IMR-90 (cell line): ENCODE results near the gene IPO7. TPM values are rescaled to one million over a fixed set of nuclear protein-coding genes. Genes with fewer than 3 reads are reported as not detected.
A peak's percentile ranks its signal among the peaks of the same experiment; 100 is the strongest.

ENCODE experiments used
- ATAC-seq: fragments of 200-7000 bp; cut with Tn5 transposase; 2 replicates; pipeline ENCODE4 v1.9.1; 2020; ENCODE audit warnings: low read depth, mild to moderate bottlenecking, moderate library complexity
- BruUV-seq: library from RNA; stranded (reverse); fragments of 400-500 nt; replicated peaks from 2 replicates; lab custom pipeline; 2021; lab: Mats Ljungman, UMichigan
- CTCF ChIA-PET: fragments of 300-600 bp; formaldehyde crosslinking; extraction: SDS; loops from one replicate; lab custom pipeline; 2021; ENCODE audit warnings: antibody characterized with exemption; lab: Yijun Ruan, JAX
- POLR2A ChIA-PET: fragments of 300-600 bp; sonication (Branson Sonifier 250); formaldehyde crosslinking; loops from one replicate; lab custom pipeline; 2022; ENCODE audit warnings: antibody characterized with exemption; ENCODE audit not compliant: unreplicated experiment; lab: Charles Lee
- DNase-seq: peaks from one replicate; pipeline ENCODE4 v3.0.0; 2013
- H2AFZ ChIP-seq: replicated peaks from 2 replicates; pipeline ENCODE3; 2013; ENCODE audit warnings: low read length, mild to moderate bottlenecking; ENCODE audit not compliant: poor library complexity
- H2AK5ac ChIP-seq: 2 replicates; pipeline ENCODE4 v1.6.1; 2013; ENCODE audit warnings: low read depth, low read length, inconsistent platforms
- H2AK9ac ChIP-seq: replicated peaks from 2 replicates; pipeline ENCODE3; 2013; ENCODE audit warnings: mild to moderate bottlenecking, low read depth, low read length, moderate library complexity; ENCODE audit not compliant: poor library complexity
- H2BK120ac ChIP-seq: 2 replicates; pipeline ENCODE4 v1.6.1; 2013; ENCODE audit warnings: low read depth, low read length, inconsistent platforms
- H2BK15ac ChIP-seq: 3 replicates; pipeline ENCODE4 v1.6.1; 2013; ENCODE audit warnings: low read depth, low read length, inconsistent platforms
- H2BK20ac ChIP-seq: 2 replicates; pipeline ENCODE4 v1.6.1; 2013; ENCODE audit warnings: low read depth, mild to moderate bottlenecking, inconsistent platforms, low read length, moderate library complexity
- H2BK5ac ChIP-seq: 2 replicates; pipeline ENCODE4 v1.6.1; 2013; ENCODE audit warnings: mild to moderate bottlenecking, low read depth, low read length, inconsistent platforms; ENCODE audit not compliant: poor library complexity, severe bottlenecking
- H3K14ac ChIP-seq: replicated peaks from 2 replicates; pipeline ENCODE4 v1.6.1; 2013; ENCODE audit warnings: low read depth, low read length, inconsistent platforms
- H3K18ac ChIP-seq: 2 replicates; pipeline ENCODE4 v1.6.1; 2013; ENCODE audit warnings: low read depth, low read length, control low read depth
- H3K23ac ChIP-seq: 2 replicates; pipeline ENCODE4 v1.6.1; 2013; ENCODE audit warnings: low read depth, low read length, inconsistent platforms
- H3K27ac ChIP-seq: 2 replicates; pipeline ENCODE4 v1.5.1; 2013; ENCODE audit warnings: mild to moderate bottlenecking, control low read depth, low read length; ENCODE audit not compliant: insufficient read depth
- H3K27me3 ChIP-seq: 2 replicates; pipeline ENCODE4 v1.6.1; 2013; ENCODE audit warnings: low read length; ENCODE audit not compliant: control insufficient read depth, insufficient read depth
- H3K36me3 ChIP-seq: 2 replicates; pipeline ENCODE4 v1.6.1; 2013; ENCODE audit warnings: low read length, mixed read lengths; ENCODE audit not compliant: control insufficient read depth, insufficient read depth
- H3K4ac ChIP-seq: 2 replicates; pipeline ENCODE4 v1.6.1; 2013; ENCODE audit warnings: low read depth, low read length, inconsistent platforms
- H3K4me1 ChIP-seq: 2 replicates; pipeline ENCODE4 v1.6.1; 2013; ENCODE audit warnings: low read length, mixed read lengths; ENCODE audit not compliant: control insufficient read depth, insufficient read depth
- H3K4me2 ChIP-seq: 2 replicates; pipeline ENCODE4 v1.6.1; 2013; ENCODE audit warnings: low read depth, mild to moderate bottlenecking, control low read depth, low read length, moderate library complexity
- H3K4me3 ChIP-seq: 2 replicates; pipeline ENCODE4 v1.5.1; 2013; ENCODE audit warnings: low read depth, mild to moderate bottlenecking, control low read depth, low read length, moderate library complexity; ENCODE audit not compliant: insufficient read depth
- H3K56ac ChIP-seq: 2 replicates; pipeline ENCODE4 v1.6.1; 2013; ENCODE audit warnings: low read length, inconsistent platforms; ENCODE audit not compliant: insufficient read depth; ENCODE audit errors: extremely low read depth
- H3K79me1 ChIP-seq, 2 experiments: 2 replicates each; pipeline ENCODE4 v1.6.1; 2013; ENCODE audit warnings: low read length in 2 of 2, inconsistent platforms in 1 of 2, low read depth in 1 of 2
- H3K9ac ChIP-seq: 2 replicates; pipeline ENCODE4 v1.6.1; 2013; ENCODE audit warnings: low read depth, low read length, control low read depth
- H3K9me1 ChIP-seq: 2 replicates; pipeline ENCODE4 v1.6.1; 2013; ENCODE audit warnings: low read length, inconsistent platforms; ENCODE audit not compliant: insufficient read depth
- H3K9me3 ChIP-seq: 2 replicates; pipeline ENCODE4 v1.6.1; 2013; ENCODE audit warnings: low read length; ENCODE audit not compliant: control insufficient read depth, insufficient read depth
- H4K20me1 ChIP-seq: 2 replicates; pipeline ENCODE4 v1.6.1; 2013; ENCODE audit warnings: low read length, inconsistent platforms; ENCODE audit not compliant: insufficient read depth
- H4K5ac ChIP-seq: 2 replicates; pipeline ENCODE4 v1.6.1; 2013; ENCODE audit warnings: mild to moderate bottlenecking, low read depth, low read length, control low read depth
- H4K8ac ChIP-seq, 2 experiments: 2 replicates each; pipeline ENCODE4 v1.6.1; 2013; ENCODE audit warnings: low read depth in 2 of 2, low read length in 2 of 2, control low read depth in 1 of 2, inconsistent platforms in 1 of 2
- H4K91ac ChIP-seq: 2 replicates; pipeline ENCODE4 v1.6.1; 2013; ENCODE audit warnings: low read depth, low read length, inconsistent platforms; ENCODE audit not compliant: insufficient read depth
- RAD21 ChIP-seq: IDR thresholded peaks from 2 replicates; pipeline ENCODE4 v1.6.1; 2012; ENCODE audit warnings: low read length, improper control_type of control experiment
- WGBS, 2 experiments: methylation state at CpG; one replicate each; pipeline versions ENCODE4 v1.1.5 to v1.1.7; 2013; ENCODE audit warnings: missing lambda C conversion rate in 2 of 2; ENCODE audit not compliant: insufficient read length in 1 of 2; ENCODE audit errors: extremely low coverage in 2 of 2; 5-methylcytosine and 5-hydroxymethylcytosine counted together
- dilution Hi-C: fragments of 300-500 bp; cut with HindIII; formaldehyde crosslinking; loops from one replicate; pipeline ENCODE4 v1.14.3; 2018; ENCODE audit warnings: low sequenced_read_pairs; ENCODE audit not compliant: unreplicated experiment
- in situ Hi-C: fragments of 300-500 bp; cut with MboI; formaldehyde crosslinking; loops from 3 replicates; pipeline ENCODE4 v1.14.3; 2019; ENCODE audit warnings: low sequenced_read_pairs, inconsistent platforms, mixed read lengths
- intact Hi-C: fragments of 100-400 bp; cut with micrococcal nuclease; formaldehyde crosslinking; loops from 2 replicates; pipeline ENCODE4 v1.10.0; 2022
- polyA plus RNA-seq, 3 experiments: library from polyadenylated mRNA; depleted of rRNA; stranded (reverse); fragments of >200 nt; gene quantifications; 2 replicates each; pipeline ENCODE4 v1.2.3, GENCODE V29; 2012; ENCODE audit warnings: low replicate concordance in 1 of 3
- total RNA-seq: library from RNA; depleted of rRNA; stranded (reverse); fragments of >200 nt; gene quantifications from 2 replicates; pipeline ENCODE4 v1.2.3, GENCODE V29; 2012
- TF ChIP-seq, protein P1 (sequence below): fragments of 150-350 bp; IDR thresholded peaks from 2 replicates; pipeline ENCODE4 v1.6.1; 2017; ENCODE audit warnings: mild to moderate bottlenecking, antibody characterized with exemption, low read length, low read depth

The IPO7 gene
- total and polyA plus RNA-seq, 2 of the 4 experiments (the other 2 are of a cell fraction) = 40.6 to 110 TPM

DNA sequence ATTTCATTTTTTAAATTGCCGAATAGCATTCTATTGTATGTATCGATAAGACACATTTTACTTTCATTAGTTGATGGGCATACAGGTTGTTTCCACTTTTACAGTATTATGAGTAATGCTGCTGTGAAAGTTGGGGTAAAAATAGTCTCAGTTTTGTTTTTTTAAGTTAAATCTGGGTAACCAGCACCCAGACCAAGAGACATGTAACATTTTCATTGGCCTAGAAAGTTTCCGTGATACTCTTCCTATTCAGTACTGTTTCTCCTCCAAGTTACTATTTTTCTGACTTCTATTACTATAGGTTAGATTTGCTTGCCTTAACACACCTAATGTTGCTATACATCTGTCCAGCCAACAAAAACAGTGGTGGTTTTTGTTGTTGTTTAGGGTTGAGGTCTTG, 12.3 kb downstream of the IPO7 start:
- TF ChIP-seq RAD21 = no peak
- TF ChIP-seq, protein P1, sequence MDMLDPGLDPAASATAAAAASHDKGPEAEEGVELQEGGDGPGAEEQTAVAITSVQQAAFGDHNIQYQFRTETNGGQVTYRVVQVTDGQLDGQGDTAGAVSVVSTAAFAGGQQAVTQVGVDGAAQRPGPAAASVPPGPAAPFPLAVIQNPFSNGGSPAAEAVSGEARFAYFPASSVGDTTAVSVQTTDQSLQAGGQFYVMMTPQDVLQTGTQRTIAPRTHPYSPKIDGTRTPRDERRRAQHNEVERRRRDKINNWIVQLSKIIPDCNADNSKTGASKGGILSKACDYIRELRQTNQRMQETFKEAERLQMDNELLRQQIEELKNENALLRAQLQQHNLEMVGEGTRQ = no peak
- no peak overlapping the region for H4K91ac ChIP-seq
- no CpG with 5 or more reads among the region's 3 CpGs for WGBS, 2 experiments
- H3K18ac ChIP-seq = no peak overlapping the region
- H2BK5ac ChIP-seq = no peak overlapping the region
- no peaks in the 10 kb centered on the region for H3K27me3 ChIP-seq
- no peak overlapping the region for H3K4me3 ChIP-seq
- H2BK15ac ChIP-seq = no peak overlapping the region
- H3K14ac ChIP-seq = no peak overlapping the region
- dilution Hi-C loops = no loop called here
- BruUV-seq = no TSS peak
- intact Hi-C loops = no loop called here
- no peak overlapping the region for H2AK9ac ChIP-seq
- H3K79me1 ChIP-seq = peaks cover 0 to 24% of the 10 kb centered on the region in 2 experiments; a peak in 2 of 4 replicates
- DNase-seq = no peak
- H3K27ac ChIP-seq = no peak overlapping the region
- H3K56ac ChIP-seq = no peak overlapping the region
- ChIA-PET CTCF (no interaction called here), POLR2A (no interaction called here)
- H2AK5ac ChIP-seq = no peak overlapping the region
- no peak overlapping the region for H2BK20ac ChIP-seq
- ATAC-seq = no peak
- H3K9me3 ChIP-seq = no peaks in the 10 kb centered on the region
- H2AFZ ChIP-seq = no peak overlapping the region
- H3K23ac ChIP-seq = peak overlapping the region; percentile 43; the same call in 1 of the 2 replicates
- peaks cover 5% of the 10 kb centered on the region; the same call in 1 of the 2 replicates for H3K4me1 ChIP-seq
- H4K8ac ChIP-seq = no peak overlapping the region; a peak in 1 of 4 replicates
- no peak overlapping the region for H3K4ac ChIP-seq
- H2BK120ac ChIP-seq = no peak overlapping the region
- H4K20me1 ChIP-seq = peaks cover 81% of the 10 kb centered on the region
- no peak overlapping the region for H4K5ac ChIP-seq
- in situ Hi-C loops = no loop called here
- no peak overlapping the region for H3K4me2 ChIP-seq
- no peaks in the 10 kb centered on the region; the same call in 1 of the 2 replicates for H3K36me3 ChIP-seq
- no peak overlapping the region for H3K9ac ChIP-seq
- H3K9me1 ChIP-seq = peaks cover 5% of the 10 kb centered on the region
